HepG2 (cell line): Measurements from ENCODE around the gene COG1. TPM values are rescaled to one million over a fixed set of nuclear protein-coding genes. Genes with fewer than 3 reads are reported as not detected.

ENCODE experiments used
- CBX1 ChIP-seq: IDR thresholded peaks from one replicate; pipeline ENCODE4 v1.6.1; 2016; ENCODE audit warnings: antibody characterized with exemption, low read depth
- DMTF1 ChIP-seq: sonication (generic); formaldehyde crosslinking; IDR thresholded peaks from 2 replicates; pipeline ENCODE4 v1.4.0; 2020; ENCODE audit warnings: mild to moderate bottlenecking, missing genetic modification reagents
- GMEB1 ChIP-seq: sonication (generic); formaldehyde crosslinking; IDR thresholded peaks from 2 replicates; pipeline ENCODE4 v1.5.1; 2020; ENCODE audit warnings: missing genetic modification reagents, mild to moderate bottlenecking, borderline replicate concordance
- HNRNPUL1 ChIP-seq: fragments of 200-400 bp; formaldehyde crosslinking; IDR thresholded peaks from 2 replicates; pipeline ENCODE4 v1.6.1; 2017; ENCODE audit warnings: low read depth, mild to moderate bottlenecking, low read length, moderate library complexity
- KAT8 ChIP-seq: IDR thresholded peaks from 2 replicates; pipeline ENCODE4 v1.6.1; 2016; ENCODE audit warnings: missing genetic modification reagents, missing compliant biosample characterization
- MAFG ChIP-seq: sonication (generic); formaldehyde crosslinking; IDR thresholded peaks from 2 replicates; pipeline ENCODE4 v1.5.1; 2020; ENCODE audit warnings: mild to moderate bottlenecking, missing genetic modification reagents
- MXD1 ChIP-seq: sonication (generic); formaldehyde crosslinking; IDR thresholded peaks from 2 replicates; pipeline ENCODE4 v1.4.0; 2020; ENCODE audit warnings: mild to moderate bottlenecking, missing genetic modification reagents
- MYPOP ChIP-seq: sonication (generic); formaldehyde crosslinking; IDR thresholded peaks from 2 replicates; pipeline ENCODE4 v1.8.1; 2023; ENCODE audit warnings: mild to moderate bottlenecking, moderate library complexity, missing genetic modification reagents
- PATZ1 ChIP-seq: sonication (generic); formaldehyde crosslinking; IDR thresholded peaks from 2 replicates; pipeline ENCODE4 v1.4.0; 2020; ENCODE audit warnings: missing genetic modification reagents
- SOX5 ChIP-seq: IDR thresholded peaks from 2 replicates; pipeline ENCODE4 v1.6.1; 2016; ENCODE audit warnings: borderline replicate concordance
- ZNF274 ChIP-seq: sonication (generic); formaldehyde crosslinking; IDR thresholded peaks from 2 replicates; pipeline ENCODE4 v1.5.1; 2020; ENCODE audit warnings: mild to moderate bottlenecking, missing genetic modification reagents
- ZNF639 ChIP-seq: conservative IDR thresholded peaks from 2 replicates; pipeline ENCODE4 v1.6.1; 2018; ENCODE audit warnings: missing genetic modification reagents
- ZNF761 ChIP-seq: sonication (generic); formaldehyde crosslinking; conservative IDR thresholded peaks from 2 replicates; pipeline ENCODE4 v1.4.0; 2020; ENCODE audit warnings: mild to moderate bottlenecking, missing genetic modification reagents
- ZNF883 ChIP-seq: sonication (generic); formaldehyde crosslinking; IDR thresholded peaks from 2 replicates; pipeline ENCODE4 v1.5.1; 2020; ENCODE audit warnings: mild to moderate bottlenecking, missing genetic modification reagents; ENCODE audit errors: not compliant biosample characterization
- ZSCAN12 ChIP-seq: sonication (generic); formaldehyde crosslinking; IDR thresholded peaks from 2 replicates; pipeline ENCODE4 v1.9.0; 2021; ENCODE audit warnings: mild to moderate bottlenecking, missing genetic modification reagents
- ZSCAN20 ChIP-seq: sonication (generic); formaldehyde crosslinking; IDR thresholded peaks from 2 replicates; pipeline ENCODE4 v1.4.0; 2020; ENCODE audit warnings: missing genetic modification reagents, mild to moderate bottlenecking, borderline replicate concordance
- polyA plus RNA-seq, 8 experiments: library from polyadenylated mRNA; depleted of rRNA in 3 of 8; stranded (reverse) in 7 of 8; unstranded in 1 of 8; fragments of >200 nt; fragmentation: Illumina TruSeq in 4 of 8; extraction: Trizol in 4 of 8; gene quantifications; 2 replicates each; pipeline versions ENCODE4 v1.2.1 to v1.2.3, GENCODE V29; 2011 to 2016; ENCODE audit warnings: low read depth in 4 of 8, missing spikeins in 1 of 8, mixed read lengths in 1 of 8; ENCODE audit not compliant: insufficient read depth in 1 of 8
- total RNA-seq, 5 experiments: library from RNA; depleted of rRNA; stranded (reverse); fragments of >200 nt; fragmentation: Illumina TruSeq; extraction: Trizol; gene quantifications; 2 replicates each; pipeline ENCODE4 v1.2.3, GENCODE V29; 2016; ENCODE audit warnings: low read depth in 1 of 5

COG1 gene
- total and polyA plus RNA-seq, 2 of the 13 experiments (the other 11 are each of a cell fraction or from before 2014, with no cell fraction given) = 36.6 to 39.7 TPM

GRCh38 chr17:73203788-73204479, 11.1 kb downstream of the COG1 start (continued):
- TF ChIP-seq ZNF639 (CRISPR knock-in tag) (no peak), MYPOP (CRISPR knock-in tag) (no peak), DMTF1 (CRISPR knock-in tag) (no peak), ZNF274 (peak; percentile 77; the same call in 1 of the 2 replicates), GMEB1 (CRISPR knock-in tag) (peak; percentile 45; the same call in 1 of the 2 replicates), HNRNPUL1 (peak; percentile 83), ZNF883 (peak; percentile 61), MXD1 (CRISPR knock-in tag) (peak; percentile 13; the same call in 1 of the 2 replicates), PATZ1 (peak; percentile 94), ZSCAN12 (CRISPR knock-in tag) (0 out of 2 replicates have a peak, but pooled peaks have one; percentile 39), KAT8 (peak; percentile 9; the same call in 1 of the 2 replicates), MAFG (no peak), SOX5 (CRISPR knock-in tag) (peak; percentile 57; the same call in 1 of the 2 replicates), ZSCAN20 (CRISPR knock-in tag) (no peak), ZNF761 (CRISPR knock-in tag) (no peak), CBX1 (peak; percentile 29)
